Mesendoderm (in vitro differentiated cells): ENCODE results near the gene SNAPIN.

Experiments
- DNase-seq: peaks from one replicate; pipeline ENCODE4 v3.0.0; 2013
- H2AK5ac ChIP-seq: 2 replicates; pipeline ENCODE4 v1.6.1; 2013; ENCODE audit warnings: low read length, inconsistent platforms
- H2BK120ac ChIP-seq: 2 replicates; pipeline ENCODE4 v1.6.1; 2013; ENCODE audit warnings: low read depth, mild to moderate bottlenecking, low read length, moderate library complexity, mixed read lengths
- H2BK15ac ChIP-seq: replicated peaks from 2 replicates; pipeline ENCODE4 v1.6.1; 2013; ENCODE audit warnings: low read depth, mild to moderate bottlenecking, moderate library complexity
- H2BK5ac ChIP-seq: 2 replicates; pipeline ENCODE4 v1.6.1; 2013; ENCODE audit warnings: low read length, inconsistent platforms
- H3K18ac ChIP-seq: 2 replicates; pipeline ENCODE4 v1.6.1; 2013; ENCODE audit warnings: mild to moderate bottlenecking, low read length, mixed read lengths
- H3K23ac ChIP-seq: one replicate; pipeline ENCODE4 v1.6.1; 2013; ENCODE audit warnings: low read length
- H3K27ac ChIP-seq: 2 replicates; pipeline ENCODE4 v1.5.1; 2013; ENCODE audit warnings: low read depth, mild to moderate bottlenecking, inconsistent platforms, low read length, moderate library complexity
- H3K27me3 ChIP-seq: 2 replicates; pipeline ENCODE4 v1.6.1; 2013; ENCODE audit warnings: low read length, control low read depth, mild to moderate bottlenecking, inconsistent platforms; ENCODE audit not compliant: insufficient read depth, poor library complexity
- H3K36me3 ChIP-seq: 2 replicates; pipeline ENCODE4 v1.6.1; 2013; ENCODE audit warnings: low read length, inconsistent platforms; ENCODE audit not compliant: control insufficient read depth, insufficient read depth
- H3K4ac ChIP-seq: one replicate; pipeline ENCODE4 v1.6.1; 2013; ENCODE audit warnings: low read depth, mild to moderate bottlenecking, low read length, moderate library complexity
- H3K4me1 ChIP-seq: 2 replicates; pipeline ENCODE4 v1.6.1; 2013; ENCODE audit warnings: low read depth, low read length, inconsistent platforms; ENCODE audit not compliant: control insufficient read depth
- H3K4me2 ChIP-seq: 2 replicates; pipeline ENCODE4 v1.6.1; 2013; ENCODE audit warnings: low read length
- H3K4me3 ChIP-seq: 2 replicates; pipeline ENCODE4 v1.5.1; 2013; ENCODE audit warnings: mild to moderate bottlenecking, low read length
- H3K56ac ChIP-seq: one replicate; pipeline ENCODE4 v1.6.1; 2013; ENCODE audit warnings: low read length
- H3K79me1 ChIP-seq: 2 replicates; pipeline ENCODE4 v1.6.1; 2013; ENCODE audit warnings: low read length, inconsistent platforms
- H3K79me2 ChIP-seq: 2 replicates; pipeline ENCODE4 v1.6.1; 2013; ENCODE audit warnings: mild to moderate bottlenecking, low read length; ENCODE audit not compliant: control insufficient read depth, insufficient read depth
- H3K9ac ChIP-seq: 2 replicates; pipeline ENCODE4 v1.6.1; 2013; ENCODE audit warnings: low read length, inconsistent platforms
- H4K5ac ChIP-seq: one replicate; pipeline ENCODE4 v1.6.1; 2013; ENCODE audit warnings: low read length
- H4K8ac ChIP-seq: one replicate; pipeline ENCODE4 v1.6.1; 2013; ENCODE audit warnings: low read depth, mild to moderate bottlenecking, control low read depth, low read length, moderate library complexity
- WGBS: extraction: QIAGEN DNeasy Blood & Tissue Kit; methylation state at CpG from one replicate; pipeline ENCODE4 v1.1.7; 2013; ENCODE audit warnings: low lambda C conversion rate, missing lambda C conversion rate; ENCODE audit not compliant: insufficient coverage; ENCODE audit errors: extremely low coverage; 5-methylcytosine and 5-hydroxymethylcytosine counted together

Gene SNAPIN

DNA sequence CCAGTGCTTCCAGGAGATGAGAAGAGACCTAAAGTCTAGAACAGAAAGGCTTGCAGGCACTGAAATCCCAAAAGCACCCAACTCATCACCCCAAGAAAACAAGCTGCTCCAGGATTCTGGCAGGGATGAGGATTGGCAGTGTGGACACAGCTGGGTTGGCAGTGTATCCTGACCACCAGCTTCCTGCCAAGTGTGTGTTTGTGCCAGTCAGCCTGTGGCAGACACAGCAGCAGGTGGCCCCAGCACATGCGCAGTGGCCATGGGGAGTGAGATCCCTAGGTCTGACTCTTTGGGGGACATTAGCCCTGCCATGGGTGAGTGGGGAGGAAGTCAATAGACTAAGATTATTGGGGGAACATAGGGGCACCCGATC is 8.7 kb upstream of the SNAPIN start:
- H3K79me2 ChIP-seq, result no peaks in the 10 kb centered on the region
- no peak overlapping the region for H2BK15ac ChIP-seq
- no peak overlapping the region for H3K4ac ChIP-seq
- no peak for DNase-seq
- no CpG with 5 or more reads among the region's 2 CpGs for WGBS
- peaks cover 8% of the 10 kb centered on the region for H3K36me3 ChIP-seq
- no peak overlapping the region for H2BK120ac ChIP-seq
- H3K4me1 ChIP-seq, result peaks cover 2% of the 10 kb centered on the region
- no peak overlapping the region for H3K27ac ChIP-seq
- H4K8ac ChIP-seq, result no peak overlapping the region
- H4K5ac ChIP-seq, result no peak overlapping the region
- H3K56ac ChIP-seq, result no peak overlapping the region
- H3K23ac ChIP-seq, result no peak overlapping the region
- no peak overlapping the region for H2AK5ac ChIP-seq
- H3K27me3 ChIP-seq, result no peaks in the 10 kb centered on the region
- no peaks in the 10 kb centered on the region for H3K79me1 ChIP-seq
- H2BK5ac ChIP-seq, result no peak overlapping the region
- no peak overlapping the region for H3K4me2 ChIP-seq
- H3K18ac ChIP-seq, result no peak overlapping the region
- no peak overlapping the region for H3K4me3 ChIP-seq
- H3K9ac ChIP-seq, result no peak overlapping the region

DNA sequence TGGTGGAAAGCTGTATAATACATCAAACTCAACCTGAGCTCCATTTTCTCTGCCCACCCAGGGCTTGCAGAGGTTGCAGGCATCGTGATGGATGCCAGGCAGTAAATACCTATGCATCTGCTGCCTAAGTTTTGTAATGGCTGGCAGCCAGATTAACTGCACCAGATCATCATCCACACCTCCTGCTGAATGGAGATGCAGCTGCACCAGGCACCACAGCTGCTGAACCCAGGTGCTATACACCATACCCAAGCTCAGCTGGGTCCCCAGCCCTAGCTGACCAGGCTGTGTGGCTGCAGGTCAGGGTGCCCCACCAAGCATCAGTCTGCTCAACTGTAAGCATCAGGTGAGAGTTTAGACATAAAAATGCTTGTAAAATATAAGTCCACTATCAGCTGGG is 6.7 kb upstream of the SNAPIN start:
- no peak overlapping the region for H3K4ac ChIP-seq
- H3K36me3 ChIP-seq, result no peaks in the 10 kb centered on the region
- no peak overlapping the region for H4K8ac ChIP-seq
- no peak overlapping the region for H3K18ac ChIP-seq
- no peak overlapping the region for H2BK120ac ChIP-seq
- no peak overlapping the region for H3K23ac ChIP-seq
- no peak overlapping the region for H3K56ac ChIP-seq
- H3K79me1 ChIP-seq, result no peaks in the 10 kb centered on the region
- H3K79me2 ChIP-seq, result no peaks in the 10 kb centered on the region
- H3K27ac ChIP-seq, result no peak overlapping the region
- peaks cover 2% of the 10 kb centered on the region for H3K4me1 ChIP-seq
- H3K9ac ChIP-seq, result no peak overlapping the region
- no peak overlapping the region for H2BK15ac ChIP-seq
- WGBS, result no CpG with 5 or more reads among the region's 1 CpG
- H3K4me2 ChIP-seq, result no peak overlapping the region
- H3K4me3 ChIP-seq, result no peak overlapping the region
- no peak overlapping the region for H4K5ac ChIP-seq
- H3K27me3 ChIP-seq, result no peaks in the 10 kb centered on the region
- no peak for DNase-seq
- peak overlapping the region; percentile 18 for H2AK5ac ChIP-seq
- H2BK5ac ChIP-seq, result no peak overlapping the region

DNA sequence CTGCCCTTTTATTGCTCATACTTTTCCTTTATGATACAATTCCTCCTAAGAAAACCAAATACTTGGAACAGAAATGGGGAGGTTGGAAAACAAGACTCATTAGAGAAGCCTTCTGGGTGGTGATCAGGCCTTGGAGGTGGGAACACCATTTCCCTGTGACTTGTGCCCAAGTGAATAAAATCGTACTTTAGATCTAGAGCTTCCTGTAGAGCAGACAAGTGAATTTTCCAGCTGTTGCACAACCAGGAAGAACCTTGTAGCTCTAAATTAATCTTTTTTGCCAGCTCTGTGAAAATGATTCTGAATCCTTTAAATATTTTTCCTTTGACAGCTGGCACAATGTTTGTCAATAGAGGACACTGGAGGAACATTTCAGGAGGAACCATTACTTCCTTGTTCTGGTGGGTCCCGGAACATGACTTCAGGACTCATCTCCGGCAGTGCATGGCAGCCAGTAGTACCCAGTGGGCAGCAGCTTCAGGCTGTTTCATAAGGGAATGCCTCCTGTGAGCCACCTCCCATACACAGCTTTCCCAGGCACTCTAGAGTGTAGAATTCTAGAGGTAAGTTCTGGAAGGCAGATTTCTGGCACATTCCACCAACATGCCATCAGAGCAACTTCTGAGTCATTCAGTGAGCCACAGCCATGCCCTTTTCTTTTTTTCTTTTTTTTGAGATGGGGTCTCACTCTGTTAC is 5.5 kb upstream of the SNAPIN start:
- Histone ChIP-seq H2BK5ac (no peak overlapping the region), H4K8ac (no peak overlapping the region), H3K9ac (no peak overlapping the region), H3K4me1 (peaks cover 2% of the 10 kb centered on the region), H3K79me2 (no peaks in the 10 kb centered on the region), H3K18ac (no peak overlapping the region), H3K79me1 (no peaks in the 10 kb centered on the region), H3K36me3 (no peaks in the 10 kb centered on the region), H2BK120ac (no peak overlapping the region), H3K27ac (no peak overlapping the region), H4K5ac (no peak overlapping the region), H3K56ac (no peak overlapping the region), H2BK15ac (no peak overlapping the region), H3K4me2 (no peak overlapping the region), H3K4me3 (no peak overlapping the region), H3K27me3 (no peaks in the 10 kb centered on the region), H2AK5ac (no peak overlapping the region), H3K23ac (no peak overlapping the region), H3K4ac (no peak overlapping the region)
- DNase-seq, result peak; percentile 63
- WGBS, result no CpG with 5 or more reads among the region's 3 CpGs

DNA sequence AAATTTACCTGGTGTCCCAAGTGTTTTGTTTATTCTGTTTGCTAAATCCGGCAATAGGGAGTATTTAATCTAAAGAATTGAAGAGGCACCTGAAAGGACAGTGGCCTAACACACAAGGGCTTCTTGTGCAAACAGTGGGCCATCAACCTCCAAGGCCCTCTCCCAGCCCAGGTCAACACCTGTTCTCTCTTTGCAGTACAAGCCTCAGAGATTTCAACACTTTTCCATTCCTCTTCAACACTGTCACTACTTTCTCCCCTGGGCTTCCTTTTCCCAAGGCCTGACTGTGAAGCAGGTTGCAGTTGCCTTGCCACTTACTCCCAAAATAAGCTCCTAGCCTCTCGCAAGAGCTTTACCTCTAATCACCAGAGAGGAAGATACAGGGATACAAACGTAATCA is 3.2 kb upstream of the SNAPIN start:
- Histone ChIP-seq H3K79me1 (peaks cover 4% of the 10 kb centered on the region), H3K4ac (no peak overlapping the region), H3K56ac (no peak overlapping the region), H2BK120ac (no peak overlapping the region), H3K36me3 (no peaks in the 10 kb centered on the region), H3K4me3 (no peak overlapping the region), H3K9ac (no peak overlapping the region), H4K8ac (no peak overlapping the region), H4K5ac (no peak overlapping the region), H3K23ac (no peak overlapping the region), H3K27ac (no peak overlapping the region), H2BK15ac (no peak overlapping the region), H2BK5ac (no peak overlapping the region), H3K27me3 (no peaks in the 10 kb centered on the region), H3K79me2 (peaks cover 4% of the 10 kb centered on the region), H3K4me1 (peaks cover 3% of the 10 kb centered on the region), H3K18ac (no peak overlapping the region), H2AK5ac (no peak overlapping the region), H3K4me2 (no peak overlapping the region)
- WGBS, result no CpG with 5 or more reads among the region's 3 CpGs
- no peak for DNase-seq

DNA sequence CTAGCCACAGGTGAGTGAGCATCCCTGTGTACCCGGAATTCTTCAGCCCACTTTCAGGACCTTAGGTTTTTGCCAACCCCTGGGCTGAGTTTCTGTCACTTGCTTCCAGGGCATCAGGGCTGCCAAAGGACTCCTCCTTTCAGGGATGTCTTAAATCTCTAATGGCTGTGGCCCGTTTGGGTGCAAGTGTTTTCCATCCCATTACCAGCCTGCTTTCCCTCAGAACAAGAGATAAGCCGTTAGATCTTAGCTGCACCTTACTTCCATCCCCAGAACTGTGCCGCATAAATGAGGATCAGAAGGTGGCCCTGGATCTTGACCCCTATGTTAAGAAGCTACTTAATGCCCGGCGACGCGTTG is 652 bp downstream of the SNAPIN start:
- Histone ChIP-seq H3K18ac (no peak overlapping the region), H4K8ac (no peak overlapping the region), H2BK15ac (no peak overlapping the region), H3K4me2 (peak overlapping the region; percentile 98), H3K27me3 (no peaks in the 10 kb centered on the region), H3K23ac (no peak overlapping the region), H3K36me3 (peaks cover 10% of the 10 kb centered on the region), H3K79me1 (peaks cover 4% of the 10 kb centered on the region), H4K5ac (no peak overlapping the region), H3K4ac (no peak overlapping the region), H2BK120ac (no peak overlapping the region), H3K79me2 (peaks cover 4% of the 10 kb centered on the region), H3K4me1 (peaks cover 3% of the 10 kb centered on the region), H2AK5ac (no peak overlapping the region), H3K56ac (peak overlapping the region; percentile 94), H2BK5ac (no peak overlapping the region), H3K4me3 (peak overlapping the region; percentile 91), H3K27ac (no peak overlapping the region), H3K9ac (peak overlapping the region; percentile 88)
- no peak for DNase-seq
- no CpG with 5 or more reads among the region's 8 CpGs for WGBS

DNA sequence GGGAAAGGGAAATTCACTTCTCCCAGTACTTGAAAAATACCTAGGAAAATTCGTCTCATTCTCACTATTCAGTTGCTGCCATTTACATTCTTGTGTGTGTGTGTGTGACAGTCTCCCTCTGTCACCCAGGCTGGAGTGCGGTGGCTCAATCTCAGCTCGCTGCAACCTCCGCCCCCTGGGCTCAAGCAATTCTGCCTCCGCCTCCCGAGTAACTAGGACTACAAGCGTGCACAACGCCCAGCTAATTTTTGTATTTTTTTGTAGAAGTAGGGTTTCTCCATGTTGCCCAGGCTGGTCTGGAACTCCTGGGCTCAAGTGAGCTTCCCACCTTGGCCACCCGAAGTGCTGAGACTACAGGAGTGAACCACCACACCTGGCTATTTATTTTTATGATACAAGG is 1.2 kb downstream of the SNAPIN start:
- Histone ChIP-seq H3K23ac (no peak overlapping the region), H2BK5ac (no peak overlapping the region), H4K5ac (no peak overlapping the region), H3K36me3 (peaks cover 12% of the 10 kb centered on the region), H3K27ac (no peak overlapping the region), H2BK120ac (no peak overlapping the region), H2BK15ac (no peak overlapping the region), H3K79me2 (peaks cover 4% of the 10 kb centered on the region), H3K56ac (no peak overlapping the region), H3K4me1 (peaks cover 3% of the 10 kb centered on the region), H3K9ac (no peak overlapping the region), H2AK5ac (no peak overlapping the region), H3K27me3 (no peaks in the 10 kb centered on the region), H3K4me2 (no peak overlapping the region), H3K4me3 (no peak overlapping the region), H3K79me1 (peaks cover 4% of the 10 kb centered on the region), H3K18ac (no peak overlapping the region), H3K4ac (no peak overlapping the region), H4K8ac (no peak overlapping the region)
- WGBS, result no CpG with 5 or more reads among the region's 9 CpGs
- DNase-seq, result no peak
